GM12878 (cell line): ENCODE measurements around the gene COPS7A. TPM values are rescaled to one million over a fixed set of nuclear protein-coding genes. Genes with fewer than 3 reads are reported as not detected.
A peak's percentile ranks its signal among the peaks of the same experiment; 100 is the strongest.
"Not testable (repeated sequence)": the region's sequence is repeated elsewhere in the genome, so short reads cannot be mapped to it uniquely, and the experiment has no call there.

Experiments
- ATAC-seq: fragments of 200-7000 bp; cut with Tn5 transposase; 3 replicates; pipeline ENCODE4 v1.9.1; 2020; ENCODE audit warnings: mild to moderate bottlenecking, moderate library complexity
- BruUV-seq: library from RNA; stranded (reverse); fragments of 400-500 nt; replicated peaks from 2 replicates; lab custom pipeline; 2021; lab: Mats Ljungman, UMichigan
- CTCF ChIA-PET: fragments of 300-600 bp; sonication (Branson Sonifier 250); formaldehyde crosslinking; extraction: SDS; loops from one replicate; lab custom pipeline; 2021; ENCODE audit warnings: inconsistent platforms; lab: Yijun Ruan, JAX
- POLR2A ChIA-PET: fragments of 350-600 bp; formaldehyde crosslinking; extraction: SDS; loops from one replicate; lab custom pipeline; 2021; ENCODE audit warnings: inconsistent platforms; lab: Charles Lee
- RAD21 ChIA-PET: fragments of 300-600 bp; sonication (Branson Sonifier 250); formaldehyde crosslinking; loops from one replicate; lab custom pipeline; 2023; ENCODE audit warnings: antibody characterized with exemption; ENCODE audit not compliant: unreplicated experiment; lab: Charles Lee
- SMC1A ChIA-PET: fragments of 300-600 bp; sonication (Branson Sonifier 250); formaldehyde crosslinking; loops from one replicate; lab custom pipeline; 2023; ENCODE audit not compliant: unreplicated experiment, uncharacterized antibody; lab: Charles Lee
- DNase-seq: peaks from one replicate; pipeline ENCODE4 v3.0.0-alpha.2; 2011; ENCODE audit warnings: low read depth, low spot score
- FAIRE-seq: peaks from 3 replicates; lab custom pipeline; 2011; peaks lifted over from hg19 to GRCh38; lab: Jason Lieb, UNC
- H2AFZ ChIP-seq: 2 replicates; pipeline ENCODE4 v1.6.0; 2011; ENCODE audit warnings: low read depth, low read length, control low read depth; ENCODE audit not compliant: control insufficient read depth
- H3K27ac ChIP-seq: 2 replicates; pipeline ENCODE4 v1.5.1; 2011; ENCODE audit warnings: control low read depth; ENCODE audit not compliant: control insufficient read depth, insufficient read depth
- H3K27me3 ChIP-seq, 2 experiments: replicated peaks in 1 of 2; 2 replicates each; pipeline versions ENCODE4 v1.6.0 to v1.6.1; 2011; ENCODE audit warnings: low read length in 1 of 2; ENCODE audit not compliant: control insufficient read depth in 2 of 2, insufficient read depth in 2 of 2
- H3K36me3 ChIP-seq, 2 experiments: 2 replicates each; pipeline ENCODE4 v1.5.1; 2011; ENCODE audit warnings: low read length in 1 of 2; ENCODE audit not compliant: control insufficient read depth in 2 of 2, insufficient read depth in 2 of 2
- H3K4me1 ChIP-seq: 2 replicates; pipeline ENCODE4 v1.6.1; 2011; ENCODE audit warnings: mild to moderate bottlenecking, low read length, moderate library complexity, mixed read lengths; ENCODE audit not compliant: control insufficient read depth, insufficient read depth
- H3K4me2 ChIP-seq: 2 replicates; pipeline ENCODE4 v1.6.0; 2011; ENCODE audit warnings: control low read depth; ENCODE audit not compliant: control insufficient read depth, insufficient read depth
- H3K4me3 ChIP-seq: fragments of 200-600 bp; sonication (generic); 2 replicates; pipeline ENCODE4 v1.5.1; 2016
- H3K79me2 ChIP-seq: 2 replicates; pipeline ENCODE4 v1.6.0; 2011; ENCODE audit warnings: low read length; ENCODE audit not compliant: control insufficient read depth, insufficient read depth
- H3K9ac ChIP-seq: 2 replicates; pipeline ENCODE4 v1.8.0; 2011; ENCODE audit warnings: low read length, control low read depth, mixed read lengths; ENCODE audit not compliant: control insufficient read depth, insufficient read depth
- H3K9me3 ChIP-seq: replicated peaks from 3 replicates; pipeline ENCODE4 v1.5.1; 2011; ENCODE audit warnings: mild to moderate bottlenecking, low read length; ENCODE audit not compliant: control insufficient read depth, insufficient read depth
- H4K20me1 ChIP-seq: 2 replicates; pipeline ENCODE4 v1.6.0; 2011; ENCODE audit not compliant: control insufficient read depth, insufficient read depth
- BCLAF1 ChIP-seq: fragments of 450-650 bp; IDR thresholded peaks from 2 replicates; pipeline ENCODE4 v1.6.1; 2017; ENCODE audit warnings: antibody characterized with exemption, mild to moderate bottlenecking, moderate library complexity
- BRCA1 ChIP-seq: IDR thresholded peaks from 2 replicates; pipeline ENCODE4 v1.6.1; 2011; ENCODE audit warnings: low read depth, low read length, improper control_type of control experiment
- MTA2 ChIP-seq: fragments of 450-650 bp; IDR thresholded peaks from 2 replicates; pipeline ENCODE4 v1.6.1; 2016; ENCODE audit warnings: low read depth, mild to moderate bottlenecking, moderate library complexity
- NFYB ChIP-seq: IDR thresholded peaks from 2 replicates; pipeline ENCODE4 v1.6.1; 2011; ENCODE audit warnings: low read depth, mild to moderate bottlenecking, low read length, improper control_type of control experiment, moderate library complexity; ENCODE audit not compliant: insufficient read depth
- TCF7 ChIP-seq: IDR thresholded peaks from 2 replicates; pipeline ENCODE4 v1.6.1; 2014; ENCODE audit warnings: antibody characterized with exemption, borderline replicate concordance
- WGBS: methylation state at CpG from one replicate; pipeline ENCODE4 v1.1.6; 2016; ENCODE audit warnings: low lambda C conversion rate; ENCODE audit not compliant: insufficient replicate concordance, insufficient coverage; ENCODE audit errors: missing lambda C conversion rate; 5-methylcytosine and 5-hydroxymethylcytosine counted together
- in situ Hi-C: fragments of 300-500 bp; cut with MboI; formaldehyde crosslinking; loops from 9 replicates; pipeline ENCODE4 v1.14.3; 2018; ENCODE audit warnings: mixed read lengths
- intact Hi-C: fragments of 100-400 bp; cut with micrococcal nuclease; formaldehyde crosslinking; loops from one replicate; pipeline ENCODE4 v1.14.2; 2022; ENCODE audit not compliant: unreplicated experiment
- polyA plus RNA-seq, 11 experiments: library from polyadenylated mRNA; depleted of rRNA in 4 of 11; unstranded in 6 of 11; stranded (reverse) in 5 of 11; fragments of >200 nt; fragmentation: Nextera tagmentation in 4 of 11; fragmentation: Illumina TruSeq in 1 of 11; extraction: Ambion mirVana in 4 of 11; extraction: Trizol in 1 of 11; gene quantifications; 1 replicate in 1 of 11; 2 replicates in 10 of 11; pipeline versions ENCODE4 v1.2.1 to v1.2.3, GENCODE V29; 2011 to 2016; ENCODE audit warnings: inconsistent platforms in 2 of 11, missing spikeins in 2 of 11, low read depth in 1 of 11
- total RNA-seq, 4 experiments: library from RNA; depleted of rRNA in 3 of 4; stranded (reverse); fragments of >200 nt in 3 of 4; fragmentation: Illumina TruSeq in 1 of 4; extraction: Trizol in 1 of 4; gene quantifications; 2 replicates each; pipeline versions ENCODE4 v1.2.1 to v1.2.3, GENCODE V29; 2013 to 2021

Gene COPS7A
- total and polyA plus RNA-seq, 10 of the 15 experiments (the other 5 are each of a cell fraction or from before 2014, with no cell fraction given), result 25.7 to 74.0 (median 51.9) TPM

GRCh38 chr12:6708351-6708750 is 15.5 kb upstream of the COPS7A start:
- H3K4me1 ChIP-seq, FAIRE-seq, H3K27ac ChIP-seq, ATAC-seq, DNase-seq, RAD21 ChIA-PET, H3K79me2 ChIP-seq, H3K27me3 ChIP-seq, in situ Hi-C loops, H3K4me3 ChIP-seq, SMC1A ChIA-PET, H3K36me3 ChIP-seq, H2AFZ ChIP-seq, intact Hi-C loops, H3K9me3 ChIP-seq, H4K20me1 ChIP-seq, BruUV-seq, H3K4me2 ChIP-seq, H3K9ac ChIP-seq: not testable (repeated sequence)
- POLR2A ChIA-PET, result interaction anchor here (0.6 kb wide), 1 partner anchor 47 kb away, joined by 4 read pairs; no protein-coding TSS in a partner anchor
- CTCF ChIA-PET, result interaction anchor here (1.1 to 1.5 kb wide), 3 partner anchors 15 to 27 kb away, joined by 3 to 5 read pairs (median 3); partner anchors contain the start of gene COPS7A
- 79% methylated on average over 18 of the region's 21 CpGs for WGBS

- H3K9me3 ChIP-seq, result no peaks in the 10 kb centered on the region
- H4K20me1 ChIP-seq, result no peaks in the 10 kb centered on the region
- no peaks in the 10 kb centered on the region for H3K36me3 ChIP-seq
- 75% methylated on average over 16 of the region's 16 CpGs for WGBS
- POLR2A ChIA-PET, result interaction anchor here (0.6 kb wide), 1 partner anchor 46 kb away, joined by 4 read pairs; no protein-coding TSS in a partner anchor
- in situ Hi-C loops, result no loop called here
- no peak overlapping the region for H3K27ac ChIP-seq
- H3K4me1 ChIP-seq, result no peaks in the 10 kb centered on the region
- CTCF ChIA-PET, result interaction anchor here (1.1 to 1.5 kb wide), 3 partner anchors 15 to 28 kb away, joined by 3 to 5 read pairs (median 3); partner anchors contain the start of gene COPS7A
- intact Hi-C loops, result no loop called here
- RAD21 ChIA-PET, result no interaction called here
- FAIRE-seq, result no peak
- ATAC-seq, result no peak
- BruUV-seq, result no TSS peak
- no peak overlapping the region for H3K4me3 ChIP-seq
- no peaks in the 10 kb centered on the region for H3K79me2 ChIP-seq
- SMC1A ChIA-PET, result no interaction called here
- H3K4me2 ChIP-seq, result no peak overlapping the region
- TF ChIP-seq MTA2, result no peak
- TF ChIP-seq NFYB, result peak; percentile 51; the same call in 1 of the 2 replicates
- no peak for TF ChIP-seq BCLAF1
- no peak for TF ChIP-seq TCF7
- TF ChIP-seq BRCA1, result no peak
- TF ChIP-seq, all 136 proteins: peak for 1
- Histone ChIP-seq H3K9ac (no peak overlapping the region), H3K27me3 (peaks cover 0 to 2% of the 10 kb centered on the region in 2 experiments; a peak in 1 of 4 replicates), H2AFZ (no peak overlapping the region)
- no peak for DNase-seq
Measured at GRCh38 chr12:6708960-6709394, 14.9 kb upstream of the COPS7A start.
